ENCODE measurements around the gene PPARGC1A.

The PPARGC1A gene

DNA sequence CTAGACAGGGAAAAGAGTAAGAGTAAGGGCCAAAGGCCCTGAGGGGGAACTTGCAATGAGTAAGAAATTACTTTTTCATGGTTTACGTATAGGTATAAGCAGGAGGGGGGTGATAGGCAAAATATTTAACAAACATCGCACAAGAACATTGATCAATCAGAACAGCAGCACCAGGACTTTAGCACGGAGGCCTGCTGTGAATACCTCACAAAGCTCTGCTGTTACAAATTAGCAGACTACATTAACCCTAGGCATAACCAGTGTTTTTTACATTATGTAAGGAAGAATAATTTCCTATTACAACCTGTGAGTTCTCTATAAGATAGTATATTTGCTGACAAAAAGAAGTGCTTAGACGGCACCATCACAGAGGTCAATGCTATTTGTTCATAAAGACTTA, 44.9 kb downstream of the PPARGC1A start:
- no peak for DNase-seq (ENCODE audit: low spot score)

DNA sequence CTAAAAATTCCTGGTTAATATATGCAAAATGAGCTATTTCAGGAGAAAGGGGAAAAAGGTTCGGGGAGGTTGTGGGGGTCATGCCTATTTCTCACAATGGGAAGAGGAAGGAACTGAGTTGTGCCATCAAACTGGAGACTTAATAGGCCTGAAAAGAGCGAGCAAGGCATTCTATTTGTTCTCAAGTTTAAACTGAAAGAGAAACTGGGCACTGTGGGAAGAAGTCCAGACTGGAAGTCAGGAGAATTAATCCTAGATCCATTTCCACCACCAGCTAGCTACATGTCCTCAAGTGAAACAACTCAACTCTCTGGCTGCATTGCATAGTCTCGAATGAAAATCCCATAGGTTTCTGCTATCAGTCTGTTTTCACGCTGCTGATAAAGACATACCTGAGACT, 50.6 kb downstream of the PPARGC1A start:
- DNase-seq (ENCODE audit: low spot score) = no peak

DNA sequence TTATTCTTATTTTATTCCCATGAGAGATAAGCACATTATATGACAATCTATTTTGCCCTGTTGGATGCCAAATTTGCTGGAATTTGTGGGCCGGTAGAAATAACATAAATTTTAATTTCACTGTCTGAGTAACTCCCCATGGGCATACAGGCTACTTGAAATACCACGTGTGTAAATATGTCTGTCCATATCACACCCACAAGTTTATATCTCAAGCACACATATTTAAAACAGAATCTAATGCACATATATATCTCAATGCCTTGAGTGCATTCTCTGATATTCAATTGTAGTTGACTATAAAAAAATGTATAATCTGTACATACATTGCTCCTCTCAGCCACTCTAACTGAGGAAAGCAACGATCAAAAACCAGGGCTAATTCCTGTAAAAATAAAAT, 51.2 kb downstream of the PPARGC1A start:
- no peak for DNase-seq (ENCODE audit: low spot score)

DNA sequence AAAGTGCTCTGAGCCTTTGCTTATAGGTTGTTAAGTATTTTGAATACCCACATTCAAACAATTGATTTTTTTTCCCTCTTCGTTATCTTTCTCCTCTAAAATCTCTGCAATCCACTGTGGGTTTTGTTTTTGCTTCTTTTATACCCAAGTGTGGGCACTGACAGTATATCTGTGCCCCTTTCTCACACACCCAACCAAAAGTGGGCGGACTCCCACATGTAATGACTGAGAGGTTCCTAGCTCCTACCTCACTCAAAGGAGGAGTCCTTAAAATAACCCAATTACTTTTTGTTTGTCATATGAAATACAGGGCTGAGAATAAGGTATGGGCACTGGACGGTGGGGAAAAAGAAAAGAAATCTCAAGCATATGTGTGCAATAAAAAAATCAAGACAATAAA, 51.7 kb downstream of the PPARGC1A start:
- no peak for DNase-seq (ENCODE audit: low spot score)

DNA sequence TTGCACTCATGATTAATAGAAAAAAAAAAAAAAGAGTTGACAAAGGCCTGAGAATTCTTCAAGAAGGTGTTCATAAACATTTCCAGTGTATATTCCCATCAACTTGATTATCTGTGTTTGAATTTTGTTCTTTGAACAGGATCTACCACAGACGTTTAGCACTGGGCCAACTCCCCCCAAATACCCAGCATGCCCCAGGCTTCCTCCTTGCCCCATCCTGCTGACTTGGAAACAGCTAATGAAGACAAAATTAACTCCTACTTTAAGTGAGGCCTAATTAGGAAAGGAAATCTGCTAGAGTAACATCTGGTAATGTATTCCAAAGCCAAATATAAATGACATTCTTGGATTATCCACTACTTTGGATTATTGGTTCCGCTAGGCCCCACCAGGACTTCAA, 52.5 kb downstream of the PPARGC1A start:
- DNase-seq (ENCODE audit: low spot score) = no peak

DNA sequence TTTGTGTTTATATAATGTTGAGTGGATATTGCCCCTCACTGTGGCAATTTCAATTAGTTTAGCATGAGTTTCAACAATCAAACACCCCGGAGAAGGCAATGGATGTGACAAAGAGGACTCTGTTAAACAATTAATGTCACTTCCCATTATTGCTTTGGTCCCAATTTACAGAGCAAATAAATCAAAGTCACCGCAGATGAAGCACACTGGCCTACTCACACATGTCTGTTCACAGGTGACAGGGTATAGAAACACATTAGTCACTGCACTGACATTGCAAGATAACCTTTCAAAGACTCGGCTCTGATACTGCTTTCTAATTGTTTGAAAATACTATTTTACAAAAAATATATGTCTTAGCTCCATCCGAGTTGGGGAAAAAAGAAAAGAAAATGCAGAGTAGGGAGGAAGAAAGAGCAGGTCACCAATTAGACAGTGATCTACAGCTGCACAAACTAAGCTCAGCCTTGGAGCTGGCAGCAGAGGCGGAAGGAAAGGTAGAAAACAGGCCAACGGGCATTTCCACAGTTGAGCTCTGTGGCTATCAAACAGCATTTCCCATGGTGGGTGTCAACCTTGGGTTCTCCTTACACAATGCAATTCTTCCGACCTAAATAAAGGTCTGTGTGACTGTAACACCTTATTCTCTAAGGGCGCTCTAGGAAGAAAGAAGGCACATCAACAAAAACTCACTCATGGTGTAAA, 53.9 kb downstream of the PPARGC1A start:
- no peak for DNase-seq (ENCODE audit: low spot score)

DNA sequence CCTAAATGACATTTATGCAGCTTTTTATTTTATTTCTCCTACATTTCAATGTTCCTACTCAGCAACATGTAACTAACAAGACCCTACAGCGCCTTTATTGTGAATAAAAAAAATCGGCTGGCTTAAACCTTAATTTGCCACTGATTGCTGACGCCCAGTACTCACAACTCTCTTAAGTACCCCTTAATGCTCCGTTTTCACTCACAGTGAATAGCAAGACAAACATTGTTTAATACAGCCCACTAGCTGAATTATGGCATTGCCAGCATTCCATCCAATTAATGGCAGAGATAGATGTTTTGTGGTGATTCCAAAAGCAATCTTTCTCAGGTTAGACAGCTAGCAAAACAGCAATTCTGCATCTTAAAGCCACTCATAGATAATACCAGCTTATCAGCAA, 61.1 kb downstream of the PPARGC1A start:
- DNase-seq (ENCODE audit: low spot score) = no peak

DNA sequence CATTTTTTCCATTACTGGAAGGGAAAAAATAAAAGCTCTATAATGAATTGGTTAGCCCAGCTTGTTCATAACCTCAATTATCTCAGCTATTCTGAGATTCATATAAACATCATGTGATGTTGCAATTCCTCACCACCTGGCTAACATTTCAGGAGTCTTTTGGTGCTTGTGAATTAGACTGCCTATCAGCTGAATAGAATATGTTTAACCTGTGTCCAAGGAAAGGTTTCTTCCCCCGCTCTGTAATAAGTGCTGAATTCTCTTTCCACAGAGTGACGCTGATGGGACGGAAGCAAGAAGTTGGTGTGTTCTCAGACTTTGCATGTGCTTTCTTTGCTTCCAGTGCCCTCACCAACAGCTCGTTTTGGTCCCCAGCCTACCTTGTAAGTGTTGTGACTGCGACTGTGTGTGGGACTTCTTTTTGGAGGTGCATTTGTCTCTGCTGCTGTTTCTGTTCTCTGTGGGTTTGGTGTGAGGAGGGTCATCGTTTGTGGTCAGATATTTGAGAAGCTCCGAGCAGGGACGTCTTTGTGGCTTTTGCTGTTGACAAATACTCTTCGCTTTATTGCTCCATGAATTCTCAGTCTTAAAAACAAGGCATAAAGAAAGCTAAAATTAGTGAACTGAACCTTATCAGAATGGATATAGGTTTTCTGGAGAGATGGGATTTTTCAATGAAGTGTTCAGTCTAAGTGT, 61.7 kb downstream of the PPARGC1A start:
- DNase-seq (ENCODE audit: low spot score) = no peak

DNA sequence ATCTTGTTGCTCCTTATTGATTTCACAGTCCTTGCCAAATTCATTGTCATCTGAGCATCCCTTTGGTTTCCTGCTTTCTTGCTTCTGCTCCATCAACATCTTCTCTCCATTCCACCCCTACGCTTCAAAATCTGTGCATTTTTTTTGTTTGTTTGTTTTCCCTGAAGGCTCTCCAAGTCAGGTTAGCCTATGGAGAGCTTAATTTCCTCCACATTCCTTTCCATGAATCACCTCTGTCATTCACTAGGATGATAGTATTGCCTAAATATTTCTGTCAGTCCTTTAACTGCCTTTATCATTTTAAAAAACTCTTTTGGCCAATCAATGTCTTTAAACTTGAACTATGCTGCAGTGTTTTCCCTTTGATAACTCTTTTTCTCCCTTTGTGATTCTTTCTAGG, 67.7 kb downstream of the PPARGC1A start:
- DNase-seq (ENCODE audit: low spot score) = peak; percentile 1

DNA sequence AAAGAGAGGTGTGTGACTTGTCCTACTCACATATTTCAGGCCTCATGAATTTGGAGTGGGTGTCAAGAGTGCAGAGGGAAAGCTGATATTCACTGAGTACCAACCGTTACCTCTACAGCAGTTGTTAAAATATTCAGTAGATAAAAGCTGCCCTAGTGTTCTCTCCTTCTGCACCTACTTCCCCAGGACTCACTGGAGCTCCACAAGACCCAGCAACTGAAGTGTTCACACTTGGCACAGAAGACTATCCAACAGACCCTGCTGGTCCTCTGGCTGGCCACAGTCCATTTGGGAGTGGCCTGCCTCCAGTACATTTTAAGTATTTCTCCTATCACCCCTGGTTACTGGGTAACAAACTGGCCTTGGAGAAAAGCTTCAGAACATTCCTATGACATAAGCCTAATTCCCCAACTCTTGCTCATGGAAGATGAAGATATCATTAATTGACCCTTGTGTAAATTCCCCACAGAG, 70.8 kb downstream of the PPARGC1A start:
- peak; percentile 2 for DNase-seq (ENCODE audit: low spot score)

DNA sequence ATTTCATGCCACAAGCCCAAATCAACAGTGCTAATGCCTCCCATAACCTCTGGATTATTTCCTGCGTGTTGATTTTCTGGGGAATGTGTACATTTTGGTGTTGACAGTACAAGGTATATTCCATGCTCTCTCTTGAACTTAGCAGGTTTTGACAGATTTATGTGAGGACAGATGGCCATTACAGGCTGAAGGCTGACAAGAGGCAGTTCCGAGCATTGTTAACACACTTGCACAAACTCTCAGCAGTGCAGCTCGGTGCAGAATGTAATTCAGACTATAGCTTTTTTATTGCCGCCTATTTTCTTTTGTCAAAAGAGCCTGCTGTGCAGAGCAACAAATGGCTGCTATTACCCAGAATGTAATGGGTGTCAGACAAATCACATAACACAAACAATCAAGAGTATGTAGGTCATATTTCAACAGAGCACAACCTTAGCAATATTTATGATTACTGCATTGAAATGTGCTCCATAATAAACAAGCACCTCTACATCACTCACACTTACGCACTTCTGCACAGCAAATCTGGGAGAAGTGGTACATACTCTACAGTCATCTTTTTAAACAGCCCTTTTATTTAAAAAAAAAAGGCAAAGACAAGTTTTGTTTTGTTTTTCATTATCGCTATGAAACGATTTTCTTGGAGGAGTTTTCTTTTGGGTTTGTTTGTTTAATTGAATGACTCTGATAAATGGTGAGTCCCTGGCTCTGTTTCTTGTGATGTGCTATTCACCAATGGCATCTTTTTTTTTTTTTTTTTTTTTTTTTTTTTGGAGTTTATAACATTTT, 71.6 kb downstream of the PPARGC1A start:
- no peak for DNase-seq (ENCODE audit: low spot score)

DNA sequence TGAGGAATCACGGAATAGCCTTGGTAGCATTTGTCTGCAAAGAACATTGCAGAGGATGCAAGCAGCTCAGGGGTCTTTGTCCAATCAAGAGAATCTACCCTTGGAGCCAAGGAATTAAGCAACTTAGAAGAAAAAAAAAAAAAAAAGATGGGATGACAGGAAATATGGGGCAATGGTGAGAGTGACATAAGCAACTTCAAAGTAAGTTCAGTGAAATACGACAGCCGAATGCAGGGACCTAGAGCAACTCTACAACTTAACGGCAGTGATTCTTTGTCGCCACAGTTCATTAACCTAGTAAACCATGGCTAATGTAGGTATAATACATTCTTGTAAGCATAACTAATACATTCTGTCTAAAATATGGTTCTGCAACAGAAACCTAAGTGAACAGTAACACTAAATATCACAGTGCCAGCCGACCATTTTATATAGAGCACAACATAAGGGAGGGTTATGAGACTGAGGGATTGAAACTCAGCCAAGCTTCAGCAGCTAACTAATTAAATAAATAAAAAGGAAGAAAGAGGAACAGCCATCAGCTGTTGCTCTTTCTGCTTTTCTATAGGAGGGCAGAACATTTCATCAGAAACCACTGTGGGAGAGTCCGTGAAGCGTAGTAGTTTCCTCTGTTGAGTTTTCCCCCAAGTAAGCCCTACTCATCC, 74.7 kb downstream of the PPARGC1A start:
- DNase-seq (ENCODE audit: low spot score) = no peak

DNA sequence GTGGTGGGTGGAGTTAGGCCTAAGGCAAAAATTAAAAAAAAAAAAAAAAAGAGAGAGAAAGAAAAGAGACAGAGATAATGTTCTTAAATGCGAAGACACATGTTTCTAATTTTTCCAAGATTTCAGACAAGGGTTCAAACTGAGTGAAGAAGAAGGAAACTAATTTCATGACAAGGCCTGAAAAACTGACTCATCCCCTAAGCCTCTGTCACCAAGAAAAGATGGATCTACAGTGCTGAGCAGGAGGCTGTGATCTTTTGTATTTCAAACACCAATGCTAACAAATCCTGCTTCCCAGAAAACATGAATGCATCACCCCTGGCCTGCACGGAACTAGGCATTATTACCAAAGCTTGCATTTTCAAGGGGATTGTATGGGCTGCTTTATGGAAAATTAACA, 75.3 kb downstream of the PPARGC1A start:
- DNase-seq (ENCODE audit: low spot score) = no peak

DNA sequence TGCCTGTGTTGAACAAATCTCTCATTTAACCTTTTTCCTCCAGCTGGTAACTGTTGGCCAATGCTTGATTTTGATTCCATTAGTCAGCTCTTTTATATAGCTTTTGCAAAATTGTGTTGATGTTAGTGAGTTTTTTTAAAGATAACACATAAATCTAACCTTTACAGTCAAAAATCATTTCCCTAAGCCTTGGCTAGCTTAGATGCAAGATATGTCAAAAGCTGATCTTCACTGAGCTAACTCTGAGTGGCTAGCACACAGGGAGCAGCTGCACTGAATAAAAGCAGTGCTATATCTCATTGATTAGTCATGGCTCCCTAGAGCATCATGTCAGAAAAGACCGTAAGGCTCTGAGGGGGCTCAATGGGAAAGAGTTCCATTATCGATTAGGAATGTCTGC, 78.7 kb downstream of the PPARGC1A start:
- no peak for DNase-seq (ENCODE audit: low spot score)

DNA sequence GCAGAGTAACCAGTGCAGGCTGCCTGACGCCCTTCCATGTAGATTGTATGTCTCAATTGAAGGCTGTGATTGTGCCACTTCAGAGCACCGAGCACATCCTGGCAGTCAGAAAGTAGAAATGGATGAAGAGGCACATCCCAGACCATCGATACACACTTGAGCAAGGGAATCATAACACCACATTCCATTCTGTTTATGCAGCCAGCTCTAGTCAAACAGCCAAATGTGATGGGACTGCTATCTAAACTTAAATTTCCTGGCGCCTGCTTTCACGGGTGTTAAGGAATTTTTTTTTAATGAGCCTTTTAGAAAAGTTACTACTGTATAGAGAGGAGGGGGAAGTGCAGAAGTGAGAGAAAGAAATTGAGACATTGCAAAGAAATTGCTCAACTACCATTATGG, 84.4 kb downstream of the PPARGC1A start:
- no peak for DNase-seq (ENCODE audit: low spot score)

DNA sequence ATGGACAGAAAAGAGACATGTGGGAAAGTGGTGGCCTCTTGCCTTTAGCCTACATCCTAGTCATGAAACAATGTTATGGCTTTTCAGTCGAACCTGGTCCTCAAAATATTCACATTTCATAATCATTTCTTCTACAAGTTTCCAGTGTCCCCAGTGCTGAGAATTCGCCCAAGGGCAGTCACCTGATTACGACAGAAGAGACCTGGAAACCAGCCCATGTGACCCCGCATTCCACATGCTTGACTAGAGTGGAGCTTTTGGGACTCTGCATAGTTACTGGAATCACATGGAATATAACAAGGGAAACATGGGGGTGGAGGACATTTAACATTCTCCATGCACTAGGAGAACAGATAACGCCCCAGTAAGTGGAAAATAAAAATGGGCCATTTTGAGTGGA, 100.1 kb downstream of the PPARGC1A start:
- peak; percentile 41 for DNase-seq (ENCODE audit: low spot score)

DNA sequence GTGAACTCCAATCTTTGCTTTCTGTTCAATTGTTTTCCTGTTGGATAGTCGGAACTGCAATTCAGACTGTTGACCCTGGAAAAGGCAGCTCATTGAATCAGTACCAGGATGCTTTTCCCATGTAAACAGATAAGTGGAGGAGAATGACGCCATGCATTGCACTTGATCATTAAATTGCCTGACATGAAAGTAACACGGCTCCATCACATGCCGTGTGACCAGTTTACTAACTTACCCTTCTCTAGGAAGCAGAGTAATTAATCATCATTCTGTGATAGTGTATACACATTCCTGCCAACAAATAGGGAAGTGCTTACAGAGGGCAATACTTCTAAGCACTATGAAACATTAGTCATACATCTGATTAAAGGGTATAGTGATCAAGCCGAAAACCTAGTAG, 101.4 kb downstream of the PPARGC1A start:
- no peak for DNase-seq (ENCODE audit: low spot score)

DNA sequence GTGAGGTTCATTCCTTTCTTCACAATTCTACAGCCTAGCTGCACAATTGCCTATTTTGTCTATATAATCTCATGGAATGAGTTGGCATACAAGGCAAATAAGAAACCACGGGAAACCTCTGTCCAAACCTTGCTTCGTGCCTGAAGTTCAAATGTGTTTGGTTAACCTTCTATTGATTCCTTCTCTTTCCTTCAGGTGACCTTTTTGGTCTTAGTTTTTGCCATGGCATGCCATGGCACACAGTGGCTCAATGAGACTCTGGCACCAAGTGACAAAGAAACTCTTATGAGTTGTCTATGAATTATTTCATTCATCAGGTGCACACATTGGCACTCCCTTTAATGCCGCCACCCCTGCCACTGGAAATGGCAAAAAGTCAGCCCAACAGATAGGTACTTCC, 101.8 kb downstream of the PPARGC1A start:
- no peak for DNase-seq (ENCODE audit: low spot score)

DNA sequence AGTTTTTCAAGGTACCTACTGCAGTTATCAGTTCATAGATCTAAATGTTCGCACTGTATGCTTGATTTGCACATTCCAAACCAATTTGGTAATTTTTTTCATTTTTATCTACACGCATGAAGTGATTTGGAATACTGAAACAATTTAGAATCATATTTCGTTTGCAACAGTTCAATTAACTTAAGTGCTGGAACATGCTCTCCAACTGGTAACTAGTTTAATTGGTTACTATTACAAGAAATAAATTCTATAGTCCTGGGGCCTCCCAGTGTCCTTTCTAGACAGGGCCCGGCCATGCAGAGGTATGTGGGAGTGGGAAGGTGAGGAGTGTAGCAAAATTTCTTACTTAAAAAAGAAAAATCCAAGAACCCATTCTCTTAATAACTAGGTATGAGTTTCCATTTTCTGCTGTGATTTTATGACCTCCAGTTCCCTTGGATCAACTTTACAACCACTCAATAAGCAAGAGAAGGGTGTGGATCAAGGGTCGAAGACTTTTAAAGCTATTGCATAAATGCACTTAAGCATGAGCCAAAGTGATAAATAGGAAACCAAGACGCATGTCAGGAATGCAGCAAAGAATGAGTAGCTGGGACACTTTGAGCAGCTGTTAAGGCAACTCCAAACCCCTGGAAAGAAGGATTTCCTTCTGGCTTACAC, 106.9 kb downstream of the PPARGC1A start:
- no peak for DNase-seq (ENCODE audit: low spot score)

DNA sequence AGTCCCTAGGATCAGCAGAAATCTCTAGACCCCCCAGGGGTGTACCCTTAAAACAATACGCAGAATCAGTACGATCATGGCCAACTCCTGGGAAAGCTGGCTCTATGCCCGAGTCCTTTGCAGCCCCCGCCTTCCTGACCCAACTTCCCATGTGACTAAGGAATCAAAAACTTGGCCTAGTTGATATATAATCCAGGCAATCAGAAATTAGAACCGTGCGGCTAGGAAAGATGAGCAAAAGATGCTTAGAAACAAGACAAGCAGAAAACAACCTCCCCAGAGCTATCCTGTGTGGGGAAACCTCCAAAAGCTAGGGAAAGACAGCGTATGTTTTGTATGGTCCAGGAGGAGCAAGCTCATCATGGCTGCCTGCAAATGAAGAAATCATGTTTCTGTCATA, 110.0 kb downstream of the PPARGC1A start:
- no peak for DNase-seq (ENCODE audit: low spot score)

DNA sequence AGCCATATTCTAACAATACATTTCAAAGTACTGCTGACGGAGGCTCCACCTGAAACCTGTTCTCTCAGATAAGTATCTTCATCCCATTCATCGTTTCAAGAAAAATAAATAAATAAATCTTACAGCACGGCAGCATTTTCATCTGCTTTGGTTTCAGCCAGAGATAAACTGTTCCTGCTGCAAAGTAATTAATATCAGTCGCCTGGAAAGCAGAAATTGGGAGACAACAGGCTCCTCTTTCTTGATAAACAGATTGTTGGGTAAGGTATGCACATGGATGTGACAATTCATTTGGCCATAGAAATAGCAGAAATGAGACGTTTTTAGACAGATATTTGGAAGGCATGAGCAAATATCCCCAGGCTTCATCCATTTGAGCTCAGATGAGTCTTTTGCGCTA, 110.4 kb downstream of the PPARGC1A start:
- DNase-seq (ENCODE audit: low spot score) = no peak

DNA sequence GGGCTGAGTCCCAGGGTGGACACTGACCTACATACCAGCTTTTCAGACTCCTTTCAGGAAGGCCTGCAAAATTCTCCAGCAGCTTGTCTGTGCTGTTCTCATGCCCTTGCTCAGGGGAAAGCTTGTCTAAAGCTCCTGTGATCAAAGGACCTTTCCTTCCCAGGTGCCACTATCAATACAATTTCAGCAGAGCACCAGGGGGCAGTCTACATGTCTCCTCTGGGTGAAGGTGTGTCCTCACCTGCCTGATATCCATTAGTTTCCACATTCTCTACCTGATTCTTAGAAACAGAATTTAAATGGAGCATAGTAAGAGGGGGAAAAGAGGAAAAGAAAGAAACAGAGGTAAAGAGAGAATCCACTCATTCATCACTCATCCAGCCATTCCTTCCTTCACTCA, 114.2 kb downstream of the PPARGC1A start:
- no peak for DNase-seq (ENCODE audit: low spot score)

Measured in hepatic stellate cell (primary cell).